ENCODE results near the gene ZNF827.

Gene ZNF827

DNA sequence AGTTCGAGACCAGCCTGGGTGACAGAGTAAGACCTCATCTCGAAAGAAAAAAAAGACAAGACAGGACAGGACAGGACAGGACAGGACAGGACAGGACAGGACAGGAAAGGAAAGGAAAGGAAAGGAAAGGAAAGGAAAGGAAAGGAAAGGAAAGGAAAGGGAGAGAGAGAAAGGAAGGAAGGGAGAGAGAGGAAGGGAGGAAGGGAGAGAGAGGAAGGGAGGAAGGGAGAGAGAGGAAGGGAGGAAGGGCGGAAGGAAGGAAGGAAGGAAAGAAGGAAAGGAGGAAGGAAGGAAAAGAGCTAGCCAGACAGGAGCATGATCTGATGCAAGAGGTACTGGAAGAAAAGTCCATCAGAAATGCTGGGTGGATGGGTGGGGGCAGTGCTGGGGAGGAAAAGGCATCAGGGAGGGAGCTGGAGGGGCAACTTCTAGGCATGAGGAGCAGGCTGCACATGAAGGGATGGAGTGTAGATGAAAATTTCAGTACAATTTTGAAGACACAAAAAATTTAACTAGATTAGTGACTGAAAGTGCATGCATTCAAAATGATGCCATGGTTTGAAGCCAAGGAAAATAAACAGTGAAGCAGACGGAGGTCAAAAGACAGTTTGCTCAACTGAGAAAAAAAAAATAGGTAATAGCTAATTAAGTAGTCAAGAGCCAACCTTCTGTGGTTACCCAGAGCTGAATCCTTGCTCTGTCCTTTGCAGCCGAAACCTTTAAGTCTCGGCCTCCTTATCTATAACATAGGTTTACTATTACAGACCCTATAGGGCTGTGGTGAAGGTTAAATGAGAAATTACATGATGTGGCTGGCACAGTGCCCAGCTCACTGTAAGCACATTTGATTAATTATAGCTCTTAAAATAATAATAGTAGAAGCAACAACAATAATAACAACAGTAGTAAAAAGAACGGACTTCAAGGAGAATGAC is 59.9 kb downstream of the ZNF827 start:
- no peak overlapping the region for H3K4me3 Mint-ChIP-seq
- H3K36me3 Mint-ChIP-seq (ENCODE audit: insufficient read depth) = peaks cover 15% of the 10 kb centered on the region
- H3K27me3 Mint-ChIP-seq = no peaks in the 10 kb centered on the region
- H3K9me3 Mint-ChIP-seq = no peaks in the 10 kb centered on the region
- DNase-seq = no peak
- no peak overlapping the region for H3K27ac Mint-ChIP-seq
- peaks cover 11 to 15% of the 10 kb centered on the region in 2 donors for H3K4me1 Mint-ChIP-seq (ENCODE audit: low read depth in 2 of 2)
- no peak for ATAC-seq (replicated peaks)

DNA sequence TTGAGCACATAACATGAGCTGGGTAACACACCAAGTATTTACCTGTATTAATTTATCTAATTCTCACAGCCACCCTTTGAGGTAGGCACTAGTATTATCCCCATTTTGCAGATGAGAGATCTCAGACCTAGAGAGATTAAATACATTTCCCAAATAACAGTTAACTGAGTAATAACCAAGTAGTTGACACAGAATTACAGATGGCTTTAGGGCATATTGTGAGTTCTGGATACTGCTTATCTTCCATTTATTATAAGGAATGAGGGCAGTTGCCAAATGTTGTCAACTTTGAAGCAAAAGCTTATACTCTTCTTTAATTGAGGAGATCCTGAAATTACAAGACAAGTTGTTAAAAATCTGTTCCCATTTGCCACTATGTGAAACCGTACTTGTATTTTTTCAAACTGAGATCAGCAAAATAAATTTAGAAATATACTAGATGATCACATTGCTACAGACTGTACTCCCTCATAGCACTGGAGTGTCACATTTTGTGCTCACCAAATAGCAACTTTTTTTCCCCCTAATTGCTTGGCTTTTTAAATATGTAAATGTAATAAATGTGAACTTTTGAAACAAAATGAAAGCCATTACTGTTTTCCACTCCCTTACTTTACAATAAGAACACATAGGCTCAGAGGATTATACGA is 62.0 kb downstream of the ZNF827 start:
- no peak overlapping the region for H3K4me3 Mint-ChIP-seq
- H3K27me3 Mint-ChIP-seq = no peaks in the 10 kb centered on the region
- H3K27ac Mint-ChIP-seq = no peak overlapping the region
- peaks cover 5 to 21% of the 10 kb centered on the region in 2 donors for H3K4me1 Mint-ChIP-seq (ENCODE audit: low read depth in 2 of 2)
- H3K9me3 Mint-ChIP-seq = no peaks in the 10 kb centered on the region
- H3K36me3 Mint-ChIP-seq (ENCODE audit: insufficient read depth) = peaks cover 15% of the 10 kb centered on the region
- DNase-seq (no peak), ATAC-seq (replicated peaks) (no peak)

DNA sequence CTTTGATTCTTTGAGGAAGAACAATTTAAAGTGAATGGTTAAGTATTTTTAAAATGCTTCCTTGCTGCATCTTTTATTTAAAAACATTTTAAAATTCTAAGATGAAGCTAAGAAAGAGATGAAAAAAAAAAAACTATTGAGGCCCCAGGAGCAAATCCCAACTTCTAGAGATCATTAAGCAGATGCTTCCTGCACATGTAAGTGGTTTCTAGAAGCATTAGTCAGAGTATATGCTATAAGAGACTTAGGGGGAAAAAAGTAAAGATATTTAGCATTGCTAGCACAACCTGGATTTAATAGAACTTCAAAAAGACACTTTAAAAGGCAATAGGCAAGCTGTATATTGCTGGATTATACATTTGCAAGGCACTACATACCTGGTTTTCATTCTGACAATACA is 64.7 kb downstream of the ZNF827 start:
- peak overlapping the region in 1 of 2 donors; percentile 54 for H3K27ac Mint-ChIP-seq

DNA sequence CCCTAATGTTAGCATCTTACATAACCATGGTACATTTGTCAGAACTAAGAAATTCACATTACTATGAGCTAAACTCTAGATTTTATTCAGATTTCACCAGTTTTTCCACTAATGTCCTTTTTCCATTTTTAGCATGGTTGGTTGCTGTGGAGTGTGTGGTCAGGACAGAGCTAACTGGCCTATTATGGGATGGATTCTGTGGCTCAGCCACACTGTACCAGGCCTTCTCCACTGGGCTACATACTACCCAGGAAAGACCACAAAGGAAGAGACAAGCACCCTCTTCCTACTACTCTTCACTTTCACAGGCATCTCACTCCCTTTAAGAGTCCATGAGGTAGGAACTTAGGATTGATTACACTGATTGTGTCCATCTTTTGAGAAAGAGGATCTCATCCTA is 67.4 kb downstream of the ZNF827 start:
- no peaks in the 10 kb centered on the region for H3K27me3 Mint-ChIP-seq
- DNase-seq = no peak
- no peaks in the 10 kb centered on the region for H3K9me3 Mint-ChIP-seq
- H3K4me3 Mint-ChIP-seq = no peak overlapping the region
- ATAC-seq (replicated peaks) = no peak
- peaks cover 11% of the 10 kb centered on the region for H3K36me3 Mint-ChIP-seq (ENCODE audit: insufficient read depth)
- H3K27ac Mint-ChIP-seq = peak overlapping the region; percentile 4 to 64
- peaks cover 0 to 23% of the 10 kb centered on the region in 2 donors for H3K4me1 Mint-ChIP-seq (ENCODE audit: low read depth in 2 of 2)

More for the DNA sequence above, 64.7 kb downstream of the ZNF827 start:
- Mint-ChIP-seq H3K4me1 (ENCODE audit: low read depth in 2 of 2) (peaks cover 0 to 27% of the 10 kb centered on the region in 2 donors), H3K27me3 (no peaks in the 10 kb centered on the region), H3K4me3 (no peak overlapping the region), H3K9me3 (no peaks in the 10 kb centered on the region), H3K36me3 (ENCODE audit: insufficient read depth) (peaks cover 9% of the 10 kb centered on the region)
- DNase-seq = no peak
- ATAC-seq (replicated peaks) = no peak

GRCh38 chr4:145870155-145871020 is 68.2 kb downstream of the ZNF827 start:
- Mint-ChIP-seq H3K9me3 (no peaks in the 10 kb centered on the region), H3K27me3 (no peaks in the 10 kb centered on the region), H3K27ac (peak overlapping the region in 1 of 2 donors; percentile 4), H3K36me3 (ENCODE audit: insufficient read depth) (peaks cover 11% of the 10 kb centered on the region), H3K4me1 (ENCODE audit: low read depth in 2 of 2) (peaks cover 4 to 31% of the 10 kb centered on the region in 2 donors), H3K4me3 (no peak overlapping the region)
- ATAC-seq (replicated peaks) (no peak), DNase-seq (no peak)

- ATAC-seq (replicated peaks) (no peak), DNase-seq (no peak)
- H3K4me3 Mint-ChIP-seq = no peak overlapping the region
- no peak overlapping the region for H3K27ac Mint-ChIP-seq
- peaks cover 8% of the 10 kb centered on the region for H3K36me3 Mint-ChIP-seq (ENCODE audit: insufficient read depth)
- H3K4me1 Mint-ChIP-seq (ENCODE audit: low read depth in 2 of 2) = peaks cover 4 to 28% of the 10 kb centered on the region in 2 donors
- H3K27me3 Mint-ChIP-seq = no peaks in the 10 kb centered on the region
- H3K9me3 Mint-ChIP-seq = no peaks in the 10 kb centered on the region
These were observed 69.8 kb downstream of the ZNF827 start for GRCh38 chr4:145868637-145869409.

- no peak for DNase-seq
- Mint-ChIP-seq H3K36me3 (ENCODE audit: insufficient read depth) (peaks cover 8% of the 10 kb centered on the region), H3K4me3 (no peak overlapping the region), H3K9me3 (no peaks in the 10 kb centered on the region), H3K27me3 (no peaks in the 10 kb centered on the region), H3K4me1 (ENCODE audit: low read depth in 2 of 2) (peaks cover 4 to 28% of the 10 kb centered on the region in 2 donors), H3K27ac (no peak overlapping the region)
- no peak for ATAC-seq (replicated peaks)
These were observed 71.2 kb downstream of the ZNF827 start for GRCh38 chr4:145867406-145867805.

DNA sequence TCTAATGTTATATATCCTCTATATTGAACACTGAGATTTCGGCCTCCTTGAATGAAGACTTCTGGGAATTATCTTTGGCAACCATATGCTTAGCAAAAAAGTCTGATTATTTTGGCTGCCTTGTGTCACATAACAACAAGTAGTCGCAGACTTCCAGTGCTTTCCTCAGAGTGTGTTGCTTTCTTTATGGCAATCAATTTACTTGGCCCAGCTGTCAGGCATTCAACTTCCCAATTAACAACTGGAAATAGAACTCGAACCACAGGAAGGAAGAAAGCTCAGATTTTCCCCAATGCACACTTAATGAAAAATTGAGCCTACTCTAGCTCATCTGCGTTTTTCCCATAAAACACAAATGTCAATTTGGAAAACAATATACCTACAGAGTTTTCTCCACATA is 71.6 kb downstream of the ZNF827 start:
- no peak for DNase-seq
- Mint-ChIP-seq H3K36me3 (ENCODE audit: insufficient read depth) (peaks cover 8% of the 10 kb centered on the region), H3K4me1 (ENCODE audit: low read depth in 2 of 2) (peaks cover 4 to 26% of the 10 kb centered on the region in 2 donors), H3K27ac (no peak overlapping the region), H3K4me3 (no peak overlapping the region), H3K27me3 (no peaks in the 10 kb centered on the region), H3K9me3 (no peaks in the 10 kb centered on the region)
- no peak for ATAC-seq (replicated peaks)

DNA sequence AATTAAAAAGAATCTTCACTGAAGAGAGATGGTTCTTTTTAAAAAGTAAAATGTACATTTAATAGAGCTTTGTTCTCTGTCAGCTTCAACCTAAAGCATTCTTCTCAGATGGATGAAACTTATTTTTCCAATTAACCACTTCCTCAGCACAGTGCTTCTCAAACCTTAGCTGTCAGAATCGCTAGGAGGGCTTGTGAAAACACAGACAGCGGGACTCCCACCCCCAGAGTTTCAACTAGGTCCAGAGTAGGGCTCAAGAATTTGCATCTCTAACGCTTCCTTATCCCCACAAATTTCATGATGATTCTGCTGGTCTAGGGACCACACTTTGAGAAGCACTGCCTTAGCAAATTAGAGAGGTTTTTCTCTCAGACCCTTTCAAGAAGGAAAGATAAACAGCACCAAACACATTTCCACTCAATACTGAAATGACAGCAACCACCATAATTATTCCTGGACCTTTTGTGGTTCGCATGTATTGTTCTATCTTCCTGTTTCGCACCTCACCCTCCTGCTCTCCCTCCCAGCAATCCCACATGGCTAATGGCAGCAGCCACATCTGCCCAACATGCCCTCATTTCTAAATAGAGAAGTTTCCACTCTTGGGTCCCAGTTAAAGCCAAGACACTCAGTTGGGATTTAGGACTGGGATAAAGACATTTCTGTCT is 73.2 kb downstream of the ZNF827 start:
- Mint-ChIP-seq H3K27ac (peak overlapping the region in 1 of 2 donors; percentile 75), H3K4me3 (no peak overlapping the region), H3K36me3 (ENCODE audit: insufficient read depth) (peaks cover 11% of the 10 kb centered on the region), H3K27me3 (no peaks in the 10 kb centered on the region), H3K4me1 (ENCODE audit: low read depth in 2 of 2) (peaks cover 4 to 13% of the 10 kb centered on the region in 2 donors), H3K9me3 (no peaks in the 10 kb centered on the region)
- no peak for DNase-seq
- no peak for ATAC-seq (replicated peaks)

DNA sequence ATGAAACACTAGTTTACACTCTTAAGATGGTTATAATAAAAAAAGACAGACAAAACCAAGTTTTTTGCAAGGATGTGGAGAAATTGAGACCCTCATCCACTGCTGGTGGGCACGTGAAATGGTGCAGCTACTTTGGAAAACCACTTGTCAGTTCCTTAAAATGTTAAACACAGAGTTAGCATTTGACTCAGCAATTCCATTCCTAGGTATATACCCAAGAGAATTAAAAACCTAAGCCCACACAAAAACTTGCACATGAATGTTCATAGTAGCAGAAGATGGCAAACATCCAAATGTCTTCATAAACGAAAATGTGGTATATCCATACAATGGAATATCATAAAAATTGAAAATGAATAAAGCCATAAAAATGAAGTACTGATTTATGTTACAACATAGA is 75.4 kb downstream of the ZNF827 start:
- Mint-ChIP-seq H3K27ac (no peak overlapping the region), H3K36me3 (ENCODE audit: insufficient read depth) (peaks cover 8% of the 10 kb centered on the region)

GRCh38 chr4:145861336-145862318 is 77.0 kb downstream of the ZNF827 start:
- no peaks in the 10 kb centered on the region for H3K27me3 Mint-ChIP-seq
- no peak overlapping the region for H3K4me3 Mint-ChIP-seq
- H3K4me1 Mint-ChIP-seq (ENCODE audit: low read depth in 2 of 2) = peaks cover 4 to 9% of the 10 kb centered on the region in 2 donors
- H3K27ac Mint-ChIP-seq = no peak overlapping the region
- DNase-seq (no peak), ATAC-seq (replicated peaks) (no peak)
- H3K9me3 Mint-ChIP-seq = no peaks in the 10 kb centered on the region
- peaks cover 8% of the 10 kb centered on the region for H3K36me3 Mint-ChIP-seq (ENCODE audit: insufficient read depth)

More for the DNA sequence above, 75.4 kb downstream of the ZNF827 start:
- H3K27me3 Mint-ChIP-seq = no peaks in the 10 kb centered on the region
- ATAC-seq (replicated peaks) = no peak
- H3K9me3 Mint-ChIP-seq = no peaks in the 10 kb centered on the region
- DNase-seq = no peak
- H3K4me3 Mint-ChIP-seq = no peak overlapping the region
- H3K4me1 Mint-ChIP-seq (ENCODE audit: low read depth in 2 of 2) = peaks cover 4 to 9% of the 10 kb centered on the region in 2 donors
